ENCODE results near the gene C2orf49.

The C2orf49 gene

GRCh38 chr2:105339414-105339813, 2.1 kb downstream of the C2orf49 start:
- ChIA-PET CTCF (no interaction called here), POLR2A (no interaction called here)
- no peak for TF ChIP-seq HDGF (IDR thresholded peaks at IDR 0.05; ENCODE audit: borderline replicate concordance)
- no peak for TF ChIP-seq FOXM1 (IDR thresholded peaks at IDR 0.05; ENCODE audit: borderline replicate concordance)
- no peak for TF ChIP-seq ELF4 (IDR thresholded peaks at IDR 0.05)
- TF ChIP-seq BHLHE40 (IDR thresholded peaks at IDR 0.05; ENCODE audit: borderline replicate concordance) = no peak
- TF ChIP-seq FOXK2 (IDR thresholded peaks at IDR 0.05) = no peak
- no peak for TF ChIP-seq SP1 (IDR thresholded peaks at IDR 0.05)
- TF ChIP-seq CTBP1 (IDR thresholded peaks at IDR 0.05; ENCODE audit: borderline replicate concordance) = no peak
- DNase-seq (ENCODE audit: extremely low spot score) = no peak

DNA sequence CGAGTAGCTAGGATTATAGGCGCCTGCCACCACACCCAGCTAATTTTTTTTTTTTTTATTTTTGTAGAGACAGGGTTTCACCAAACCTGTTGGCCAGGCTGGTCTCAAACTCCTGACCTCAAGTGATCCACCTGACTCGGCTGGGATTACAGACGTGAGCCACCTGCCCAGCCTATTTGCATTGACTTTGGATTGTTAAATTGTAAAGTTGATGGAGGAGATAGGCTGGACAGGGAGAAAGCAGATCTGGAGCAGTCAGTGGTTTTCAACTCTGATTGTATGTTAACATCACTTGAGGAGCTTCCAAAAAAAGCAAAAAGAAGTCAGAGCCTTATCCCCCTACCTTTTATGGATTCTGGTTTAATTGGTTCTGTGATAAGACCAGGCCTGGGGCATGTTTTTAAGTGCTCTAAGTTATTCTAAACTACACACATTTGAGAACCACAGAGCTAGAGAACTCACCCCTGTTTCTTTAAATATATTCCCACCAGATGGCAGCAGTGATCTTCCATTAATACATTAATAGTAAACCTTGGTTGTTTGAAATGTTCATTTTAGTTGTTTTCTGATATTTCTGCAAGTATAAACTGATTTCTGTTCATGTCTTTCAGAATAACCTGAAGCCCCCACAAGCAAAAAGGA, 7.5 kb downstream of the C2orf49 start:
- DNase-seq (ENCODE audit: extremely low spot score) = no peak
- no peak for TF ChIP-seq SP1 (IDR thresholded peaks at IDR 0.05)
- TF ChIP-seq FOXK2 (IDR thresholded peaks at IDR 0.05) = no peak
- TF ChIP-seq HDGF (IDR thresholded peaks at IDR 0.05; ENCODE audit: borderline replicate concordance) = no peak
- no peak for TF ChIP-seq L3MBTL2 (conservative IDR thresholded peaks at IDR 0.05)
- TF ChIP-seq TARDBP (IDR thresholded peaks at IDR 0.05) = no peak
- TF ChIP-seq SUZ12 (IDR thresholded peaks at IDR 0.05) = no peak
- TF ChIP-seq FOXM1 (IDR thresholded peaks at IDR 0.05; ENCODE audit: borderline replicate concordance) = no peak
- TF ChIP-seq FOXA1 (IDR thresholded peaks at IDR 0.05) = no peak
- TF ChIP-seq ZNF384 (IDR thresholded peaks at IDR 0.05) = no peak
- TF ChIP-seq CTBP1 (IDR thresholded peaks at IDR 0.05; ENCODE audit: borderline replicate concordance) = no peak
- no peak for TF ChIP-seq ELF4 (IDR thresholded peaks at IDR 0.05)
- TF ChIP-seq LEF1 (IDR thresholded peaks at IDR 0.05; ENCODE audit: borderline replicate concordance) = no peak
- no peak for TF ChIP-seq NFRKB (IDR thresholded peaks at IDR 0.05)
- CTCF ChIA-PET = interaction anchor here (1.0 to 1.3 kb wide), 2 partner anchors 200 kb away, joined by 3 to 7 read pairs; no protein-coding TSS in a partner anchor
- POLR2A ChIA-PET = interaction anchor here (1.0 kb wide), 1 partner anchor 15 kb away, joined by 3 read pairs; no protein-coding TSS in a partner anchor

DNA sequence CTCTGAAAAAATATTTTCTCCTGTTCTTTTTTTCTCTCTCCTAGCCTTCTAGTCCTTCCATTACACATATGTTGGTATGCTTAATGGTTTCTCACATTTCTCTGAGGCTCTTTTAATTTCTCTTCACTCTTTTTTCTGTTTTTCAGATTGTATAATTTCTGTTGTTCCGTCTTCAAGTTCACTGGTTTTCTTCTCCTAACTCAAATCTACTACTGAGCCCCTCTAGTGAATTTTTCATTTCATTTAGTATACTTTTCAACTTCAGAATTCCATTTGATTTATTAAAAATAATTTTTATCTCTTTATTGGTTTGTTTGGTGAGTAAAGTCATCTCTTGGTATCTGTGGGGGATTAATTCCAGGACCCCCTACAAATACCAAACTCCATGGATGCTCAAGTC, 19.8 kb downstream of the C2orf49 start:
- POLR2A ChIA-PET = no interaction called here
- CTCF ChIA-PET = no interaction called here
- TF ChIP-seq L3MBTL2 (conservative IDR thresholded peaks at IDR 0.05) = no peak
- no peak for TF ChIP-seq NFRKB (IDR thresholded peaks at IDR 0.05)
- no peak for TF ChIP-seq PKNOX1 (IDR thresholded peaks at IDR 0.05)
- TF ChIP-seq BHLHE40 (IDR thresholded peaks at IDR 0.05; ENCODE audit: borderline replicate concordance) = no peak
- no peak for TF ChIP-seq TARDBP (IDR thresholded peaks at IDR 0.05)
- TF ChIP-seq ARNT (IDR thresholded peaks at IDR 0.05) = no peak
- no peak for TF ChIP-seq LEF1 (IDR thresholded peaks at IDR 0.05; ENCODE audit: borderline replicate concordance)
- no peak for TF ChIP-seq HDGF (IDR thresholded peaks at IDR 0.05; ENCODE audit: borderline replicate concordance)
- TF ChIP-seq FOXM1 (IDR thresholded peaks at IDR 0.05; ENCODE audit: borderline replicate concordance) = no peak
- no peak for TF ChIP-seq ELF4 (IDR thresholded peaks at IDR 0.05)
- TF ChIP-seq SP1 (IDR thresholded peaks at IDR 0.05) = no peak
- TF ChIP-seq CTBP1 (IDR thresholded peaks at IDR 0.05; ENCODE audit: borderline replicate concordance) = no peak
- no peak for TF ChIP-seq SUZ12 (IDR thresholded peaks at IDR 0.05)
- TF ChIP-seq FOXA1 (IDR thresholded peaks at IDR 0.05) = no peak
- TF ChIP-seq FOXK2 (IDR thresholded peaks at IDR 0.05) = no peak
- TF ChIP-seq ZNF384 (IDR thresholded peaks at IDR 0.05) = no peak
- DNase-seq (ENCODE audit: extremely low spot score) = no peak

GRCh38 chr2:105358593-105358992, 21.3 kb downstream of the C2orf49 start:
- no peak for DNase-seq (ENCODE audit: extremely low spot score)
- ChIA-PET CTCF (interaction anchor here (0.6 to 0.8 kb wide), 2 partner anchors 8 to 36 kb away, joined by 3 to 4 read pairs; no protein-coding TSS in a partner anchor), POLR2A (no interaction called here)
- TF ChIP-seq SP1 (IDR thresholded peaks at IDR 0.05) (no peak), CTBP1 (IDR thresholded peaks at IDR 0.05; ENCODE audit: borderline replicate concordance) (no peak), FOXM1 (IDR thresholded peaks at IDR 0.05; ENCODE audit: borderline replicate concordance) (no peak), PKNOX1 (IDR thresholded peaks at IDR 0.05) (no peak), TARDBP (IDR thresholded peaks at IDR 0.05) (no peak), HDGF (IDR thresholded peaks at IDR 0.05; ENCODE audit: borderline replicate concordance) (no peak)

- TF ChIP-seq SUZ12 (IDR thresholded peaks at IDR 0.05) (no peak), ELF4 (IDR thresholded peaks at IDR 0.05) (no peak), L3MBTL2 (conservative IDR thresholded peaks at IDR 0.05) (no peak), PKNOX1 (IDR thresholded peaks at IDR 0.05) (no peak)
- DNase-seq (ENCODE audit: extremely low spot score) = no peak
- ChIA-PET CTCF (no interaction called here), POLR2A (no interaction called here)
These were observed 24.0 kb downstream of the C2orf49 start for GRCh38 chr2:105361102-105361889.

GRCh38 chr2:105362862-105363591, 25.7 kb downstream of the C2orf49 start:
- ChIA-PET CTCF (no interaction called here), POLR2A (no interaction called here)
- TF ChIP-seq ELF4 (IDR thresholded peaks at IDR 0.05) = no peak
- TF ChIP-seq PKNOX1 (IDR thresholded peaks at IDR 0.05) = no peak
- no peak for TF ChIP-seq BHLHE40 (IDR thresholded peaks at IDR 0.05; ENCODE audit: borderline replicate concordance)
- TF ChIP-seq LEF1 (IDR thresholded peaks at IDR 0.05; ENCODE audit: borderline replicate concordance) = no peak
- no peak for TF ChIP-seq SUZ12 (IDR thresholded peaks at IDR 0.05)
- no peak for TF ChIP-seq HDGF (IDR thresholded peaks at IDR 0.05; ENCODE audit: borderline replicate concordance)
- TF ChIP-seq NFRKB (IDR thresholded peaks at IDR 0.05) = no peak
- no peak for TF ChIP-seq TARDBP (IDR thresholded peaks at IDR 0.05)
- TF ChIP-seq FOXM1 (IDR thresholded peaks at IDR 0.05; ENCODE audit: borderline replicate concordance) = no peak
- no peak for TF ChIP-seq SP1 (IDR thresholded peaks at IDR 0.05)
- no peak for DNase-seq (ENCODE audit: extremely low spot score)

Data from HEK293T (cell line).